Mucosa of rectum (tissue), 2 donors: Measurements from ENCODE around the gene DAB2IP.

Source experiments
- H3K27ac ChIP-seq, 2 donors: one replicate each; pipeline ENCODE4 v1.7.0; 2013; ENCODE audit warnings: inconsistent platforms in 2 of 2, low read depth in 2 of 2, low read length in 2 of 2
- H3K27me3 ChIP-seq, 2 donors: one replicate each; pipeline ENCODE4 v1.7.0; 2013; ENCODE audit warnings: low read length in 2 of 2; ENCODE audit not compliant: control insufficient read depth in 2 of 2, insufficient read depth in 2 of 2
- H3K36me3 ChIP-seq, 2 donors: one replicate each; pipeline ENCODE4 v1.7.0; 2013; ENCODE audit warnings: low read length in 2 of 2; ENCODE audit not compliant: control insufficient read depth in 2 of 2, insufficient read depth in 2 of 2
- H3K4me1 ChIP-seq, 2 donors: one replicate each; pipeline ENCODE4 v1.7.0; 2013; ENCODE audit warnings: low read length in 2 of 2, mild to moderate bottlenecking in 1 of 2; ENCODE audit not compliant: control insufficient read depth in 2 of 2, insufficient read depth in 2 of 2
- H3K4me3 ChIP-seq, 2 donors: one replicate each; pipeline ENCODE4 v1.7.0; 2013; ENCODE audit warnings: low read length in 2 of 2
- H3K9ac ChIP-seq, 2 donors: one replicate each; pipeline ENCODE4 v1.7.0; 2013; ENCODE audit warnings: low read length in 2 of 2, low read depth in 1 of 2, mild to moderate bottlenecking in 1 of 2
- H3K9me3 ChIP-seq, 2 donors: one replicate each; pipeline ENCODE4 v1.7.0; 2013; ENCODE audit warnings: low read length in 2 of 2; ENCODE audit not compliant: control insufficient read depth in 2 of 2
- donor health status: healthy.
- donor health status: Normal muscosa, but diverticular disease.

The DAB2IP gene

GRCh38 chr9:121771418-121771817 is 120.0 kb downstream of the DAB2IP start:
- Histone ChIP-seq H3K4me3 (no peak overlapping the region), H3K9me3 (no peaks in the 10 kb centered on the region), H3K27ac (no peak overlapping the region), H3K27me3 (no peaks in the 10 kb centered on the region), H3K4me1 (no peaks in the 10 kb centered on the region), H3K36me3 (peaks cover 80 to 92% of the 10 kb centered on the region in 2 donors), H3K9ac (no peak overlapping the region)

- Histone ChIP-seq H3K27me3 (no peaks in the 10 kb centered on the region), H3K4me3 (no peak overlapping the region), H3K9me3 (no peaks in the 10 kb centered on the region), H3K4me1 (no peaks in the 10 kb centered on the region), H3K36me3 (peaks cover 81 to 94% of the 10 kb centered on the region in 2 donors), H3K27ac (no peak overlapping the region), H3K9ac (no peak overlapping the region)
Measured at GRCh38 chr9:121771851-121772599, 120.6 kb downstream of the DAB2IP start.

GRCh38 chr9:121772600-121773285 is 121.3 kb downstream of the DAB2IP start:
- no peaks in the 10 kb centered on the region for H3K9me3 ChIP-seq
- H3K9ac ChIP-seq, result no peak overlapping the region
- no peak overlapping the region for H3K4me3 ChIP-seq
- H3K27me3 ChIP-seq, result no peaks in the 10 kb centered on the region
- no peak overlapping the region for H3K27ac ChIP-seq
- H3K36me3 ChIP-seq, result peaks cover 79 to 92% of the 10 kb centered on the region in 2 donors
- H3K4me1 ChIP-seq, result no peaks in the 10 kb centered on the region

GRCh38 chr9:121773286-121773953 is 122.0 kb downstream of the DAB2IP start:
- H3K27me3 ChIP-seq, result no peaks in the 10 kb centered on the region
- H3K4me3 ChIP-seq, result no peak overlapping the region
- H3K9me3 ChIP-seq, result no peaks in the 10 kb centered on the region
- H3K4me1 ChIP-seq, result no peaks in the 10 kb centered on the region
- H3K36me3 ChIP-seq, result peaks cover 79 to 87% of the 10 kb centered on the region in 2 donors
- no peak overlapping the region for H3K27ac ChIP-seq
- H3K9ac ChIP-seq, result no peak overlapping the region

- Histone ChIP-seq H3K27me3 (no peaks in the 10 kb centered on the region), H3K4me3 (no peak overlapping the region), H3K9me3 (no peaks in the 10 kb centered on the region), H3K36me3 (peaks cover 74 to 82% of the 10 kb centered on the region in 2 donors), H3K9ac (no peak overlapping the region), H3K4me1 (no peaks in the 10 kb centered on the region), H3K27ac (no peak overlapping the region)
Measured at GRCh38 chr9:121773954-121774714, 122.7 kb downstream of the DAB2IP start.

GRCh38 chr9:121774715-121775613 is 123.5 kb downstream of the DAB2IP start:
- no peaks in the 10 kb centered on the region for H3K9me3 ChIP-seq
- no peaks in the 10 kb centered on the region for H3K27me3 ChIP-seq
- no peak overlapping the region for H3K27ac ChIP-seq
- no peaks in the 10 kb centered on the region for H3K4me1 ChIP-seq
- H3K9ac ChIP-seq, result no peak overlapping the region
- H3K4me3 ChIP-seq, result no peak overlapping the region
- peaks cover 69 to 79% of the 10 kb centered on the region in 2 donors for H3K36me3 ChIP-seq

- Histone ChIP-seq H3K4me1 (no peaks in the 10 kb centered on the region), H3K9ac (no peak overlapping the region), H3K4me3 (no peak overlapping the region), H3K9me3 (no peaks in the 10 kb centered on the region), H3K36me3 (peaks cover 65 to 79% of the 10 kb centered on the region in 2 donors), H3K27ac (no peak overlapping the region), H3K27me3 (no peaks in the 10 kb centered on the region)
Measured at GRCh38 chr9:121776001-121776738, 124.7 kb downstream of the DAB2IP start.

GRCh38 chr9:121776739-121777637 is 125.6 kb downstream of the DAB2IP start:
- Histone ChIP-seq H3K27me3 (no peaks in the 10 kb centered on the region), H3K27ac (no peak overlapping the region), H3K4me3 (no peak overlapping the region), H3K36me3 (peaks cover 70 to 81% of the 10 kb centered on the region in 2 donors), H3K9me3 (no peaks in the 10 kb centered on the region), H3K4me1 (no peaks in the 10 kb centered on the region), H3K9ac (no peak overlapping the region)
